ENCODE data around the gene SRCAP. TPM values are rescaled to one million over a fixed set of nuclear protein-coding genes. Genes with fewer than 3 reads are reported as not detected.
"Not testable (repeated sequence)": the region's sequence is repeated elsewhere in the genome, so short reads cannot be mapped to it uniquely, and the experiment has no call there.

SRCAP gene
- total RNA-seq, 1 donor from 2014 or later: 94.5 TPM

- Mint-ChIP-seq H3K27me3 (ENCODE audit: low read depth) (no peaks in the 10 kb centered on the region), H3K36me3 (ENCODE audit: low read depth) (no peaks in the 10 kb centered on the region)
Measured at GRCh38 chr16:30680326-30680725, 18.6 kb upstream of the SRCAP start.

GRCh38 chr16:30688701-30689100 is 10.3 kb upstream of the SRCAP start:
- DNase-seq (ENCODE audit: low read depth, low spot score): no peak
- TF ChIP-seq CTCF (conservative IDR thresholded peaks at IDR 0.05): no peak
- Mint-ChIP-seq H3K4me1 (peaks cover 5% of the 10 kb centered on the region), H3K27ac (ENCODE audit: unreplicated experiment) (no peak overlapping the region), H3K36me3 (ENCODE audit: low read depth) (no peaks in the 10 kb centered on the region), H3K9me3 (no peaks in the 10 kb centered on the region), H3K27me3 (ENCODE audit: low read depth) (peaks cover 15% of the 10 kb centered on the region), H3K4me3 (no peak overlapping the region)

More at GRCh38 chr16:30680326-30680725, 18.6 kb upstream of the SRCAP start:
- peaks cover 8% of the 10 kb centered on the region for H3K4me1 Mint-ChIP-seq
- DNase-seq (ENCODE audit: low read depth, low spot score): no peak
- H3K27ac Mint-ChIP-seq (ENCODE audit: unreplicated experiment): no peak overlapping the region
- no peak overlapping the region for H3K4me3 Mint-ChIP-seq
- TF ChIP-seq CTCF (conservative IDR thresholded peaks at IDR 0.05): no peak
- no peaks in the 10 kb centered on the region for H3K9me3 Mint-ChIP-seq

DNA sequence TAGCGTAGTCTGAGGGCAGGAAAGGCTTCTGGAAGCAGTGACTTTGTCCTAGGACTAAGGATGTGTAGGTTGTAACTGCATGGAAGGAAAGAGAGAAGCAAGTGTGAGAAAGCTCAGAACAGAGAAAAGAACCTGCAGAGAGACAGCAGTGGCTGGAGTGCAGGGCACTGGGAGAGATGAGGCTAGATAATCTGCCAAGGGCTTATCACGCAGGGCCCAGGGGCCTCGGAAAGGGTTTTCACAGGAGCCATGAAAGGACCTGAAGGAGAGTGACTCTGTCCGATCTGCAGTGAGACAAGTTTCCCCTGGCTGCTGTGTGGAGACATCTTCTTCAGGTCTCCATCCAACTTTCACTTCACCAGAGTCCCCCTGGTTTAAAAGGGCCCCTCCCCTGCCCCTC is 7.1 kb upstream of the SRCAP start:
- Mint-ChIP-seq H3K4me1 (peaks cover 13% of the 10 kb centered on the region), H3K36me3 (ENCODE audit: low read depth) (no peaks in the 10 kb centered on the region), H3K27ac (ENCODE audit: unreplicated experiment) (no peak overlapping the region), H3K4me3 (no peak overlapping the region), H3K9me3 (no peaks in the 10 kb centered on the region), H3K27me3 (ENCODE audit: low read depth) (peaks cover 15% of the 10 kb centered on the region)
- no peak for DNase-seq (ENCODE audit: low read depth, low spot score)
- no peak for TF ChIP-seq CTCF (conservative IDR thresholded peaks at IDR 0.05)

DNA sequence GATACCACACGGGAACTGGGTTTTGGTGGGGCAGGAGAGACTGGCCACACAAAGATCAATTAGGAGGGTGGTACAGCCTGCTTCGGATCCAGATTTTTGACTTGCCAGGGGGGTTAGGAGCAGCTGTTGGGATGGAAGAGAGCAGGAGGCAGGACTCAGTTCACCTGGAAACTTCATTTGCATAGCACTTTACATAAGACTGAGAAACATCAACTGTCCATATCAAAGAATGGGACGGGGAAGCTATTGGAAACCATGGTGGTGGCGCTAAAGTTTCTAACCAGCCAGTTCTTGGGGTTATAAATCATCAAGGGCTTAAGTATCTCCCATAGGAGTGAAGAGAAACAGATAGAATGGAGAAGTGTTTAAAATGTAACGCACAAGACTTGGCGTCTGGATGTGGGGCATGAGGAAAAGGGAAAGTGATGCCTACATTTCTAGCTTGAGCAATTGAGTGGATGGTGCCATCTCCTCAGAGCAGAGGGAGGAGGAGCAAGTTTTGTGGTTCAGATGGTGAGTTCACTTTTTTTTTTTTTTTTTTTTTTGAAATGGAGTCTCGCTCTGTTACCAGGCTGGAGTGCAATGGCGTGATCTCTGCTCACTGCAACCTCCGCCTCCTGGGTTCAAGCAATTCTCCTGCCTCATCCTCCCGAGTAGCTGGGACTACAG is 6.4 kb upstream of the SRCAP start:
- no peak overlapping the region for H3K4me3 Mint-ChIP-seq
- DNase-seq (ENCODE audit: low read depth, low spot score): no peak
- peaks cover 18% of the 10 kb centered on the region for H3K4me1 Mint-ChIP-seq
- no peak for TF ChIP-seq CTCF (conservative IDR thresholded peaks at IDR 0.05)
- H3K27ac Mint-ChIP-seq (ENCODE audit: unreplicated experiment): no peak overlapping the region
- no peaks in the 10 kb centered on the region for H3K9me3 Mint-ChIP-seq
- no peaks in the 10 kb centered on the region for H3K36me3 Mint-ChIP-seq (ENCODE audit: low read depth)
- H3K27me3 Mint-ChIP-seq (ENCODE audit: low read depth): peaks cover 15% of the 10 kb centered on the region

DNA sequence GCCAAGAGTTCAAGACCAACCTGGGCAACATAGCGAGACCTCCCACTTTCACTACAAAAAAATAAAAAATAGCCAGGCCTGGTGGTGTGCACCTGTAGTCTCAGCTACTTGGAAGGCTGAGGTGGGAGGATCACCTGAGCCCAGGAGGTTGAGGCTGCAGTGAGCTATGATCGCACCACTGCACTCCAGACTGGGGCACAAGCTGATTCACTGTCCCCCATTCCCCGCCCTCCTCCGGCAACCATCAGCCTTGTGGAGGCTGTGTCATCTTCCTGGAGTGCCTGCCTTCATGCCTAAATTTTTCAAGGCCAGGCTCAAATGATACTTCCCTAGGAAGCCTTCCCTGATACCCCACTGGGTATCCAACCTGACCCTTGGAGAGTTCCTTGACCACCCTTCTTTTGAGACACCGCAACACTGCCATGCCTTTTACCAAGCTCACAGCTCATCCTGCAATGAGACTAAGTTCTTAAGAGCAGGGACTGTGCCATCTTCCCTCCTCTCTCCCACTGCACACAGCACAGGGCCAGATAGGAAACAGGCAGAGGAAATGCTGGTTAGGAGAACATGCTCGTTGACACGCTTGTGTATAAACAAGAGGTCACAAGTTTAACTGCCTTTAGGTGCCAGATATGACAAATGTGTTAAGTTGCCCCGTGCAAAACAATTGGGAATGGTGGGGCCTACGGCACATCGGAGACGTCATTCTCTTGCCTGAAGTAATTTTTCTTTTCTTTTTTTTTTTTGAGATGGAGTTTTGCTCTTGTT is 3.9 kb upstream of the SRCAP start:
- DNase-seq (ENCODE audit: low read depth, low spot score): no peak
- Mint-ChIP-seq H3K27me3 (ENCODE audit: low read depth) (peaks cover 15% of the 10 kb centered on the region), H3K4me1 (peaks cover 37% of the 10 kb centered on the region), H3K4me3 (peak overlapping the region; percentile 77), H3K36me3 (ENCODE audit: low read depth) (peaks cover 3% of the 10 kb centered on the region), H3K9me3 (no peaks in the 10 kb centered on the region), H3K27ac (ENCODE audit: unreplicated experiment) (no peak overlapping the region)
- TF ChIP-seq CTCF (conservative IDR thresholded peaks at IDR 0.05): no peak

DNA sequence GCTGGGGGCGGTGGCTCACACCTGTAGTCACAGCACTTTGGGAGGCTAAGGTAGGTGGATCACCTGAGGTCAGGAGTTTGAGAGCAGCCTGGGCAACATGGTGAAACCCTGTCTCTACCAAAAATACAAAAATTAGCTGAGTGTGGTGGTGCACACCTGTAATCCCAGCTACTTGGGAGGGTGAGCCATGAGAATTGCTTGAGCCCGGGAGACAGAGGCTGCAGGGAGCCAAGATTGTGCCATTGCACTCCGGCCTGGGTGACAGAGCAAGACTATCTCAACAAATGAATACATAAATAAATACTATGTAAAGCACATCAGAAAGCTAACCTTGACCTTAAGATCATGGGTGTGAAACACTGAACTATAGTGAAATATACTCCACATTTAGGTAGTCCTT is 2.3 kb upstream of the SRCAP start:
- peaks cover 42% of the 10 kb centered on the region for H3K4me1 Mint-ChIP-seq
- H3K27ac Mint-ChIP-seq (ENCODE audit: unreplicated experiment); H3K36me3 Mint-ChIP-seq (ENCODE audit: low read depth); H3K9me3 Mint-ChIP-seq; DNase-seq (ENCODE audit: low read depth, low spot score): not testable (repeated sequence)
- H3K27me3 Mint-ChIP-seq (ENCODE audit: low read depth): peaks cover 14% of the 10 kb centered on the region
- peak overlapping the region; percentile 31 for H3K4me3 Mint-ChIP-seq

Data from neural crest cell (in vitro differentiated cells).